HG02981 (cell line): ENCODE data around the gene C12orf43.
"Not testable (repeated sequence)": the region's sequence is repeated elsewhere in the genome, so short reads cannot be mapped to it uniquely, and the experiment has no call there.

Source experiments
- ATAC-seq: cut with Tn5 transposase; IDR thresholded peaks from one replicate; pipeline ENCODE4 v1.9.1; 2021; ENCODE audit warnings: mild to moderate bottlenecking, moderate library complexity; ENCODE audit not compliant: unreplicated experiment

Gene C12orf43

DNA sequence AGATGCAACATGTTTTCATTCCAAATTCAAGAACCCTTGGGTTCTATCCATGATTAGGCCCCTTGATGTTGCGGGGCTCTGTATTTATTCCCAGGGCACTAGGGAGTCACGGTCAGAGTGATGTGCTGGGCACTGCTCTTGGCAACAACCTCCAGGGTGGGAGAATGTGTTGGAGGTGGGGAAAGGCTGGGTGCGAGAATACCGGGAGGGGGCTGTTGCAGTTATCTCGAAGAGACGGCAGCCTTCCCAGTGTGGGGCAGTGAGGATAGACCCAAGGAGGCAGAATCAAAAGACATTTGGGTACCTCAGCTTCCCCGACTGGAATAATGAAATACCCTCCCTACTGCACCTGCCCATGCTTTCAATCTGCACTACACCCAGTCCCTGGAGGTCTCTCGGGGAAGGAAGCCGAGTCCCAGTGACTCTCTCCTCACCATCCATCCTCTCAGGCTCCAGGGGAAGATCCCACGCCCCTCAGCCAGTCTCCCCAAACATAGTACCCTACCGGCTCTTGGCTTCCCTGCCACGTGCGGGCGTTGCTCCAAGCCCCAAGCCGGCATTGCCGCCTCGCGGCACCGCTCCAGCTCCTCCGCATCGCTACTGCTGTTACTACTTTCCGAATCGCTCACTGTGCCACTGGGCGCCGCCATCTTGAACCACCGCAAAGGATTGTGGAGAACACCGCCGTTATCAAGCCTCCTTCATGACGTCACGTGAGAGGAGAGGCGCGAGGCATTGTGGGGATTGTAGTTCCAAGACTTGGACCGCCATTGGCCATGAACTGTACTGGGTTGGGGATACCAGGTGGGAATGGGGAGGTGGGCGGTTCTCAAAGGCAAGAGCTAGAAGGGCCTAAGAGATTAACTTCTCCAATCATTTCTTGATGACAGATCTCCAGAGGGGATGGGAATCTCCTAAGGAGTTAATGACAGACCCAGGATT is at the start of gene C12orf43:
Gene C12orf43 (minus strand): TSS at position 663 of the 942 bp plus-strand sequence. CDS start 13 bp downstream, at position 650.
- peak; percentile 95 for ATAC-seq

- ATAC-seq = no peak
Measured at GRCh38 chr12:121065345-121065744, 49.1 kb upstream of the C12orf43 start.

DNA sequence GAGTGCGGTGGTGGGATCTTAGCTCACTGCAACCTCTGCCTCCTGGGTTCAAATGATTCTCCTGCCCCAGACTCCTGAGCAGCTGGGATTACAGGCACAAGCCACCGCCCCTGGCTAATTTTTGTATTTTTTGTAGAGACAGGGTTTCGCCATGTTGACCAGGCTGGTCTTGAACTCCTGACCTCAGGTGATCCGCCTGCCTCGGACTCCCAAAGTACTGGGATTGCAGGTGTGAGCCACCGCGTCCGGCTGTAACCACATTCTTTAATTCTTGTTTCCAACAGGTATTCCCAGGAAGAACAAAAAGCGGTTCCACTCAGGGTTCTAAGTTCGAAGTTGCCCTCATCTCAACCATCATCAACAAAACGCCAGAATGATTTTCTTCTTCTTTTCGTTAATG is 48.3 kb upstream of the C12orf43 start:
- not testable (repeated sequence) for ATAC-seq

- ATAC-seq = no peak
Measured at GRCh38 chr12:121064116-121064515, 47.8 kb upstream of the C12orf43 start.

- ATAC-seq = no peak
Measured at GRCh38 chr12:121062391-121063045, 46.2 kb upstream of the C12orf43 start.

DNA sequence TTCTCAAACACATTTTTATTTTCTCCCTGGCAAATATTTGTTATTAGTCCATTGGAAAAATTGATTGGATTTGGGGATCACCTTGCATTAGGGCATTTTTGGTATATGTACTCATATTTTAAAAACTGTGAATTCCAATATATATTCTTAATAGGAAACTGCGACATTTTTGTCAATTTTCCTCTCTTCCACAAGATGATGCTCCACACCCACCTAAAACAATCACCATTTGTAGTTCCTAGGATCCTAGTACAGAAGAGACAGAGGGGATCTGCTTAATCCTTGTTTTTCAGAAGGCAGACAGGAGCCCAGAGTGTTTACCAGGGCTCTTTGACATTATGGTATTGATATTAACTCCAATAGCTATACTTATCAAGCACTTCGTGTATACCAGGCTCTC is 45.5 kb upstream of the C12orf43 start:
- ATAC-seq = no peak

DNA sequence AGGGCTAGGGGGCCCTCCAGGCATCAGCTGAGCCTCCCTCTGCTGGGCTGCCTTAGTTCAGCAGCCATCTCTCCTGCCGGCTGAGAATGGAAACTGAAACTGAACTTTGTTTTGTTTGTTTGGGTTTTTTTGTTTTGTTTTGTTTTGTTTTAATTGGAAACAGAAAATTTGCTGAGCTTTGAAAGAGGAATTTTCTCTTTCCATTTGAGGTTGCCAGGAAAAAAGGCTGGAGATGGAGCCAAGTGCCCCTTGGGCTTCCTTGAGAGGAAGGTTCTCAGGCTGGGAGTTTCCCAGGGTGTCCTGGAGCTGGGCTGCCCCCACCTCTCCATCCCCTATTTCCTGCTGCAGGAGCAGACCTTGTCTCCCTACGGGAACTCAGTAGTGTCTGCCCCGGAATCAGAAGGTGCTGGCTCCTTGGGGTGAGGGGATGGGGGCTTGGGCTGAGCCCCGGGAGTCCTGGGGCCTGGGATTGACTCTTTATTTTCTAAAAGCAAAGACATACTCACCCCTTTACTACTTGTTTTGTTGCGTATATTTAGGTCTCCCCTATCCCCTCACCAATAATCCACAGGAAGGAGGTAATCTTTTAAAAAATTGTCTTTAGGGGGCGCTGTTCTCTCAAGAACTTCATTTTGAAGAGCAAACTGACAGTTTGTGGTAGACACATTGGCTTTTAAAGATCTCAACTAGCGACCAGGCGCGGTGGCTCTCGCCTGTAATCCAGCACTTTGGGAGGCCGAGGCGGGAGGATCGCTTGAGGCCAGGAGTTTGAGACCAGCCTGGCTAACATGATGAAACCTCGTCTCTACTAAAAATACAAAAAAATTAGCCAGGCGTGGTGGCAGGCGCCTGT is 44.1 kb upstream of the C12orf43 start:
- peak; percentile 67 for ATAC-seq

GRCh38 chr12:121059031-121059898 is 43.0 kb upstream of the C12orf43 start:
- peak; percentile 14 for ATAC-seq

GRCh38 chr12:121057794-121058193 is 41.5 kb upstream of the C12orf43 start:
- no peak for ATAC-seq

GRCh38 chr12:121053706-121054105 is 37.4 kb upstream of the C12orf43 start:
- no peak for ATAC-seq

- no peak for ATAC-seq
Measured at GRCh38 chr12:121050725-121051124, 34.4 kb upstream of the C12orf43 start.

- ATAC-seq = no peak
Measured at GRCh38 chr12:121048442-121048841, 32.2 kb upstream of the C12orf43 start.

- ATAC-seq = not testable (repeated sequence)
Measured at GRCh38 chr12:121047400-121047799, 31.1 kb upstream of the C12orf43 start.

GRCh38 chr12:121043067-121043466 is 26.8 kb upstream of the C12orf43 start:
- ATAC-seq = no peak

GRCh38 chr12:121038861-121039668 is 22.8 kb upstream of the C12orf43 start, which contains the start of gene OASL:
TSS of gene OASL (minus strand) at chr12:121039246. CDS start at chr12:121038971, 275 bp downstream.
- ATAC-seq = peak; percentile 77

- no peak for ATAC-seq
Measured at GRCh38 chr12:121036810-121037326, 20.6 kb upstream of the C12orf43 start.

- ATAC-seq = no peak
Measured at GRCh38 chr12:121034616-121035305, 18.5 kb upstream of the C12orf43 start.

- no peak for ATAC-seq
Measured at GRCh38 chr12:121033625-121034349, 17.5 kb upstream of the C12orf43 start.
